Left ventricle myocardium superior (tissue), 1 donor: ENCODE results near the gene CTDNEP1. TPM values are rescaled to one million over a fixed set of nuclear protein-coding genes. Genes with fewer than 3 reads are reported as not detected.
A peak's percentile ranks its signal among the peaks of the same experiment; 100 is the strongest.

Experiments
- ATAC-seq: fragments of 200-7000 bp; cut with Tn5 transposase; one replicate; pipeline ENCODE4 v1.9.1; 2020; ENCODE audit warnings: mild to moderate bottlenecking, moderate library complexity
- DNase-seq: peaks from one replicate; pipeline ENCODE4 v3.0.0-alpha.2; 2020
- intact Hi-C: fragments of 100-400 bp; cut with micrococcal nuclease; formaldehyde crosslinking; loops from one replicate; pipeline ENCODE4 v1.11.0; 2022
- long read RNA-seq: library from polyadenylated mRNA; unstranded; transcript quantifications from one replicate; pipeline ENCODE4 v2.0.0, GENCODE V29; 2021
- total RNA-seq: library from RNA; stranded (reverse); fragmentation: NEBNext Ultra II Directional; extraction: Animal tissue kit (Norgen Biotek cat#: 25700); gene quantifications from one replicate; pipeline ENCODE4 v1.2.1, GENCODE V29; 2021
- donor health status: DM: no; HTN: yes; CAD: no; lungs with severe emphysema.

The CTDNEP1 gene
- 122 TPM for total RNA-seq
- long read RNA-seq, transcript CTDNEP1-210 (8 exons, 1,708 nt): major isoform, 54 of 77 reads
- long read RNA-seq, partial matches to known transcripts: 8 of 77 reads
- long read RNA-seq, other reads (novel, unspliced or antisense): 9 of 77 reads

GRCh38 chr17:7251661-7252175 lies at the start of gene CTDNEP1:
CTDNEP1 (minus strand) TSS chr17:7251734; CDS start chr17:7251296, 438 bp downstream.
- ATAC-seq (peak; percentile 94), DNase-seq (peak; percentile 99)
- intact Hi-C loops: no loop called here

- intact Hi-C loops: loop anchor here (2.0 kb wide), 1 partner anchor 16 kb away; the partner anchor contains the start of gene SLC2A4
Observed at GRCh38 chr17:7296189-7296861, 44.8 kb upstream of the CTDNEP1 start.

GRCh38 chr17:7295230-7296180 lies 44.0 kb upstream of the CTDNEP1 start:
- DNase-seq (no peak), ATAC-seq (no peak)
- intact Hi-C loops: loop anchor here (2.0 kb wide), 1 partner anchor 15 kb away; the partner anchor contains the start of gene SLC2A4

More at GRCh38 chr17:7296189-7296861, 44.8 kb upstream of the CTDNEP1 start:
- DNase-seq (peak; percentile 93), ATAC-seq (peak; percentile 88)

- ATAC-seq (peak; percentile 36), DNase-seq (peak; percentile 83)
- intact Hi-C loops: no loop called here
Observed at GRCh38 chr17:7294614-7295153, 43.1 kb upstream of the CTDNEP1 start, which contains the start of gene YBX2. YBX2 (minus strand) TSS chr17:7294639; CDS start chr17:7294500, 139 bp downstream.

- DNase-seq (peak; percentile 52), ATAC-seq (no peak)
- intact Hi-C loops: no loop called here
Observed at GRCh38 chr17:7293816-7294613, 42.5 kb upstream of the CTDNEP1 start.

GRCh38 chr17:7293159-7293558 lies 41.6 kb upstream of the CTDNEP1 start:
- no peak for ATAC-seq
- intact Hi-C loops: no loop called here
- DNase-seq: no peak

GRCh38 chr17:7292729-7293128 lies 41.2 kb upstream of the CTDNEP1 start:
- DNase-seq (peak; percentile 48), ATAC-seq (no peak)
- intact Hi-C loops: no loop called here

GRCh38 chr17:7292194-7292593 lies 40.7 kb upstream of the CTDNEP1 start:
- DNase-seq (no peak), ATAC-seq (no peak)
- intact Hi-C loops: no loop called here

GRCh38 chr17:7290685-7291084 lies 39.2 kb upstream of the CTDNEP1 start:
- ATAC-seq (no peak), DNase-seq (no peak)
- intact Hi-C loops: no loop called here

- DNase-seq (peak; percentile 26), ATAC-seq (no peak)
- intact Hi-C loops: no loop called here
Observed at GRCh38 chr17:7290166-7290565, 38.6 kb upstream of the CTDNEP1 start.

GRCh38 chr17:7289256-7290032 lies 37.9 kb upstream of the CTDNEP1 start:
- intact Hi-C loops: no loop called here
- peak; percentile 37 for DNase-seq
- peak; percentile 33 for ATAC-seq

- no peak for DNase-seq
- intact Hi-C loops: no loop called here
- no peak for ATAC-seq
Observed at GRCh38 chr17:7285679-7286078, 34.1 kb upstream of the CTDNEP1 start.

- ATAC-seq (no peak), DNase-seq (no peak)
- intact Hi-C loops: no loop called here
Observed at GRCh38 chr17:7284911-7285310, 33.4 kb upstream of the CTDNEP1 start.

- ATAC-seq (no peak), DNase-seq (no peak)
- intact Hi-C loops: no loop called here
Observed at GRCh38 chr17:7283471-7284216, 32.1 kb upstream of the CTDNEP1 start.

- intact Hi-C loops: no loop called here
- DNase-seq: no peak
- no peak for ATAC-seq
Observed at GRCh38 chr17:7282752-7283321, 31.3 kb upstream of the CTDNEP1 start.

- peak; percentile 69 for ATAC-seq
- intact Hi-C loops: loop anchor here (2.0 kb wide), 1 partner anchor 15 kb away; no protein-coding TSS in a partner anchor
- DNase-seq: peak; percentile 90
Observed at GRCh38 chr17:7281953-7282751, 30.6 kb upstream of the CTDNEP1 start.
